ENCODE results near the gene PLXNA2.

- TF ChIP-seq, protein P1, sequence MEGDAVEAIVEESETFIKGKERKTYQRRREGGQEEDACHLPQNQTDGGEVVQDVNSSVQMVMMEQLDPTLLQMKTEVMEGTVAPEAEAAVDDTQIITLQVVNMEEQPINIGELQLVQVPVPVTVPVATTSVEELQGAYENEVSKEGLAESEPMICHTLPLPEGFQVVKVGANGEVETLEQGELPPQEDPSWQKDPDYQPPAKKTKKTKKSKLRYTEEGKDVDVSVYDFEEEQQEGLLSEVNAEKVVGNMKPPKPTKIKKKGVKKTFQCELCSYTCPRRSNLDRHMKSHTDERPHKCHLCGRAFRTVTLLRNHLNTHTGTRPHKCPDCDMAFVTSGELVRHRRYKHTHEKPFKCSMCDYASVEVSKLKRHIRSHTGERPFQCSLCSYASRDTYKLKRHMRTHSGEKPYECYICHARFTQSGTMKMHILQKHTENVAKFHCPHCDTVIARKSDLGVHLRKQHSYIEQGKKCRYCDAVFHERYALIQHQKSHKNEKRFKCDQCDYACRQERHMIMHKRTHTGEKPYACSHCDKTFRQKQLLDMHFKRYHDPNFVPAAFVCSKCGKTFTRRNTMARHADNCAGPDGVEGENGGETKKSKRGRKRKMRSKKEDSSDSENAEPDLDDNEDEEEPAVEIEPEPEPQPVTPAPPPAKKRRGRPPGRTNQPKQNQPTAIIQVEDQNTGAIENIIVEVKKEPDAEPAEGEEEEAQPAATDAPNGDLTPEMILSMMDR (conservative IDR thresholded peaks at IDR 0.05; ENCODE audit: low read length), result no peak
- no peak for TF ChIP-seq EZH2phosphoT487 (IDR thresholded peaks at IDR 0.05; ENCODE audit: borderline replicate concordance, low read depth, low read length)
Measured at GRCh38 chr1:208248991-208249696, 5.0 kb upstream of the PLXNA2 start.

Measured in OCI-LY7 (cell line).